PC-3 (cell line): Measurements from ENCODE around the gene TGM5. TPM values are rescaled to one million over a fixed set of nuclear protein-coding genes. Genes with fewer than 3 reads are reported as not detected.

Experiments
- ATAC-seq: fragments of 200-7000 bp; cut with Tn5 transposase; 2 replicates; pipeline ENCODE4 v1.9.1; 2020; ENCODE audit warnings: mild to moderate bottlenecking, moderate library complexity
- BruUV-seq: library from RNA; stranded (reverse); fragments of 400-500 nt; replicated peaks from 2 replicates; lab custom pipeline; 2021; lab: Mats Ljungman, UMichigan
- CTCF ChIA-PET: fragments of 300-600 bp; sonication (Branson Sonifier 250); formaldehyde crosslinking; loops from one replicate; lab custom pipeline; 2022; ENCODE audit warnings: antibody characterized with exemption; lab: Charles Lee
- POLR2A ChIA-PET: fragments of 300-600 bp; sonication (Branson Sonifier 250); formaldehyde crosslinking; loops from one replicate; lab custom pipeline; 2022; ENCODE audit warnings: antibody characterized with exemption; ENCODE audit not compliant: unreplicated experiment; lab: Charles Lee
- DNase-seq: peaks from one replicate; pipeline ENCODE4 v3.0.0-alpha.2; 2015
- H2AFZ ChIP-seq: fragments of 300-600 bp; sonication (generic); 2 replicates; pipeline ENCODE4 v1.6.0; 2016; ENCODE audit warnings: antibody characterized with exemption, low read length
- H3F3A ChIP-seq: fragments of 300-600 bp; sonication (generic); one replicate; pipeline ENCODE4 v1.6.0; 2017; ENCODE audit warnings: antibody characterized with exemption, low read length, control low read depth, mild to moderate bottlenecking; ENCODE audit not compliant: unreplicated experiment
- H3K27ac ChIP-seq: fragments of 300-600 bp; sonication (generic); 2 replicates; pipeline ENCODE4 v1.5.1; 2016; ENCODE audit warnings: mild to moderate bottlenecking, low read length
- H3K27me3 ChIP-seq: fragments of 300-600 bp; sonication (generic); 2 replicates; pipeline ENCODE4 v1.6.1; 2016; ENCODE audit warnings: low read length, mixed read lengths
- H3K36me3 ChIP-seq: fragments of 300-600 bp; sonication (generic); 2 replicates; pipeline ENCODE4 v1.6.1; 2016; ENCODE audit warnings: low read depth, mixed run types, low read length, mixed read lengths
- H3K4me1 ChIP-seq: fragments of 300-600 bp; sonication (generic); 2 replicates; pipeline ENCODE4 v1.5.1; 2016; ENCODE audit warnings: low read length; ENCODE audit not compliant: insufficient read depth
- H3K4me2 ChIP-seq: fragments of 300-600 bp; sonication (generic); 2 replicates; pipeline ENCODE4 v1.6.0; 2016; ENCODE audit warnings: low read length
- H3K4me3 ChIP-seq: fragments of 300-600 bp; sonication (generic); 2 replicates; pipeline ENCODE4 v1.5.1; 2016; ENCODE audit warnings: mild to moderate bottlenecking, low read length, mixed read lengths
- H3K79me2 ChIP-seq: fragments of 300-600 bp; sonication (generic); 2 replicates; pipeline ENCODE4 v1.6.1; 2017; ENCODE audit warnings: low read length, mixed read lengths
- H3K9ac ChIP-seq: fragments of 300-600 bp; sonication (generic); 2 replicates; pipeline ENCODE4 v1.6.0; 2016; ENCODE audit warnings: mild to moderate bottlenecking, low read length
- H3K9me2 ChIP-seq: fragments of 300-600 bp; sonication (generic); replicated peaks from 2 replicates; pipeline ENCODE4 v1.6.1; 2016; ENCODE audit warnings: mixed run types, low read length, mixed read lengths
- H3K9me3 ChIP-seq: fragments of 300-600 bp; sonication (generic); 2 replicates; pipeline ENCODE4 v1.6.1; 2016; ENCODE audit warnings: low read length, mixed read lengths
- H4K20me1 ChIP-seq: fragments of 300-600 bp; sonication (generic); 2 replicates; pipeline ENCODE4 v1.6.1; 2016; ENCODE audit warnings: low read length, mixed read lengths
- EZH2 ChIP-seq: fragments of 300-600 bp; sonication (generic); IDR thresholded peaks from one replicate; pipeline ENCODE4 v1.6.1; 2017; ENCODE audit warnings: antibody characterized with exemption, mild to moderate bottlenecking, low read length; ENCODE audit not compliant: unreplicated experiment
- EZH2phosphoT487 ChIP-seq: fragments of 300-600 bp; sonication (generic); IDR thresholded peaks from 2 replicates; pipeline ENCODE4 v1.6.1; 2018; ENCODE audit warnings: mild to moderate bottlenecking, antibody characterized with exemption, low read length, borderline replicate concordance
- intact Hi-C: fragments of 100-400 bp; cut with micrococcal nuclease; formaldehyde crosslinking; loops from 2 replicates; pipeline ENCODE4 v1.9.0; 2023
- total RNA-seq: library from RNA; depleted of rRNA; stranded (reverse); fragments of >200 nt; gene quantifications from 2 replicates; pipeline ENCODE4 v1.2.3, GENCODE V29; 2014
- TF ChIP-seq, protein P1 (sequence below): fragments of 300-600 bp; sonication (generic); conservative IDR thresholded peaks from 2 replicates; pipeline ENCODE4 v1.5.1; 2017; ENCODE audit warnings: antibody characterized with exemption, low read depth, mild to moderate bottlenecking, low read length

Gene TGM5
- total RNA-seq, 1 experiment from 2014 or later = not detected

- DNase-seq = no peak
- H4K20me1 ChIP-seq = no peaks in the 10 kb centered on the region
- intact Hi-C loops = no loop called here
- no peak for ATAC-seq
- H3K4me2 ChIP-seq = no peak overlapping the region
- no peak overlapping the region for H2AFZ ChIP-seq
- TF ChIP-seq EZH2phosphoT487 (no peak), EZH2 (no peak)
- TF ChIP-seq, protein P1, sequence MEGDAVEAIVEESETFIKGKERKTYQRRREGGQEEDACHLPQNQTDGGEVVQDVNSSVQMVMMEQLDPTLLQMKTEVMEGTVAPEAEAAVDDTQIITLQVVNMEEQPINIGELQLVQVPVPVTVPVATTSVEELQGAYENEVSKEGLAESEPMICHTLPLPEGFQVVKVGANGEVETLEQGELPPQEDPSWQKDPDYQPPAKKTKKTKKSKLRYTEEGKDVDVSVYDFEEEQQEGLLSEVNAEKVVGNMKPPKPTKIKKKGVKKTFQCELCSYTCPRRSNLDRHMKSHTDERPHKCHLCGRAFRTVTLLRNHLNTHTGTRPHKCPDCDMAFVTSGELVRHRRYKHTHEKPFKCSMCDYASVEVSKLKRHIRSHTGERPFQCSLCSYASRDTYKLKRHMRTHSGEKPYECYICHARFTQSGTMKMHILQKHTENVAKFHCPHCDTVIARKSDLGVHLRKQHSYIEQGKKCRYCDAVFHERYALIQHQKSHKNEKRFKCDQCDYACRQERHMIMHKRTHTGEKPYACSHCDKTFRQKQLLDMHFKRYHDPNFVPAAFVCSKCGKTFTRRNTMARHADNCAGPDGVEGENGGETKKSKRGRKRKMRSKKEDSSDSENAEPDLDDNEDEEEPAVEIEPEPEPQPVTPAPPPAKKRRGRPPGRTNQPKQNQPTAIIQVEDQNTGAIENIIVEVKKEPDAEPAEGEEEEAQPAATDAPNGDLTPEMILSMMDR = no peak
- H3K27ac ChIP-seq = no peak overlapping the region
- no peaks in the 10 kb centered on the region for H3K79me2 ChIP-seq
- no peaks in the 10 kb centered on the region for H3K9me2 ChIP-seq
- no TSS peak for BruUV-seq
- H3K9ac ChIP-seq = no peak overlapping the region
- no peaks in the 10 kb centered on the region for H3K9me3 ChIP-seq
- peaks cover 3% of the 10 kb centered on the region; the same call in 1 of the 2 replicates for H3K4me1 ChIP-seq
- no peaks in the 10 kb centered on the region for H3K36me3 ChIP-seq
- POLR2A ChIA-PET = no interaction called here
- H3K4me3 ChIP-seq = no peak overlapping the region
- no peaks in the 10 kb centered on the region for H3K27me3 ChIP-seq
- CTCF ChIA-PET = no interaction called here
- no peaks in the 10 kb centered on the region for H3F3A ChIP-seq
These were observed 55.4 kb downstream of the TGM5 start for GRCh38 chr15:43211224-43211735.

DNA sequence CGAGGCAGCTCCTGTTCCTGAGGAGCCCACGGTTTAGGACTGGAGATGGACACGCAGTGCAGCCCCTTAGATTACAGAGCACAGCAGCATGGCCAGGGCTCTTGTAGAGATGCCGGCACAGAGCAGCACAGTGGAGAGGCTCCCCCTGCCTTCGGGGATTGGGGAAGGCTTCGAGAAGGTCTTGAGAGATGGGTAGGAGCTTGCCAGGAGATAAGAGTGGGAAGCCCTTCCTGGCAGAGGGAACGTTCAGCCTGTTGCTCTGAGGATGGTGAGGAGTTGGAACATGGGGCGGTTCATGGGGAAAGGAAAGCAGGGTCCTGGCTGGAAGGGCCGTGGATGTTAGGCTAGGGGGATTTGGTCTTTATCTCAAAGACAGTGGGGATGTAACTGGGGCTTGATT, 55.9 kb downstream of the TGM5 start:
- Histone ChIP-seq H2AFZ (no peak overlapping the region), H3K9ac (no peak overlapping the region), H3K4me3 (no peak overlapping the region), H3K27ac (no peak overlapping the region), H3K9me3 (no peaks in the 10 kb centered on the region), H3K4me2 (no peak overlapping the region), H3K79me2 (no peaks in the 10 kb centered on the region), H3K27me3 (no peaks in the 10 kb centered on the region), H3F3A (no peaks in the 10 kb centered on the region), H4K20me1 (no peaks in the 10 kb centered on the region), H3K36me3 (no peaks in the 10 kb centered on the region), H3K9me2 (no peaks in the 10 kb centered on the region), H3K4me1 (no peaks in the 10 kb centered on the region)
- BruUV-seq = no TSS peak
- ChIA-PET POLR2A (no interaction called here), CTCF (no interaction called here)
- TF ChIP-seq EZH2phosphoT487 (no peak), EZH2 (no peak)
- TF ChIP-seq, protein P1 = no peak
- ATAC-seq (no peak), DNase-seq (no peak)
- intact Hi-C loops = no loop called here

DNA sequence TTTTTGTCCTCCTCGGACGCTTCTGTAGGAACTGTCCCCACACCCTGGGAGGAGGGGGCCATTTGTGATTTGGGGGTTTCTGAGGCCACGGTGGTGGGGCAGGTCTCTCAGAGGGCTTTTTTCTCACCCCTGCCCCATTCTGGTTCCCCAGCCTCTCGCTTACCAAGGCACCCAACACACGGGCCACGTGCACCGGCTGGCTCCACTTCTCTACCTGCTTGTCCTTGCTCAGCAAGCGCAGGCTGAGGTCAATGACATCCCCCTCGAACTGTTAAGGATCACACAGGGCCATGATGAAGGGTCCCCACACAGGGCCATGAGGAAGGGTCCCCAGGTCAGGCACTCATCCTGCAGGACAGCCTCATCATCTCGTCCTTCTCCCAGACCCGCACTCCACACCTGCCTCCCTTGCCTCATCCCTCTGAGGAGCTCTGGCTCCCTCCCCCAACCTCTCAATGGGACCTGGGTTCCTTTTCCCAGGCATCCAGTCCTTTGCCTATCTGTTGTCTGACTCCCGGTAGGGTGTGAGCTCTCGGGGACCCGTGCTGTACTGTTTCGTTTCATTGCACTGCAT, 56.5 kb downstream of the TGM5 start:
- Histone ChIP-seq H4K20me1 (no peaks in the 10 kb centered on the region), H3K4me3 (no peak overlapping the region), H3K9me2 (no peaks in the 10 kb centered on the region), H3K4me1 (no peaks in the 10 kb centered on the region), H2AFZ (no peak overlapping the region), H3K9ac (no peak overlapping the region), H3F3A (no peaks in the 10 kb centered on the region), H3K4me2 (no peak overlapping the region), H3K27ac (no peak overlapping the region), H3K36me3 (no peaks in the 10 kb centered on the region), H3K79me2 (no peaks in the 10 kb centered on the region), H3K9me3 (no peaks in the 10 kb centered on the region), H3K27me3 (no peaks in the 10 kb centered on the region)
- CTCF ChIA-PET = no interaction called here
- BruUV-seq = no TSS peak
- POLR2A ChIA-PET = no interaction called here
- intact Hi-C loops = no loop called here
- DNase-seq = no peak
- TF ChIP-seq, protein P1 = no peak
- TF ChIP-seq EZH2phosphoT487 (no peak), EZH2 (no peak)
- ATAC-seq = no peak
